Caco-2 (cell line): ENCODE measurements around the gene SEC14L5. TPM values are rescaled to one million over a fixed set of nuclear protein-coding genes. Genes with fewer than 3 reads are reported as not detected.

ENCODE experiments used
- BruUV-seq: library from RNA; stranded (reverse); fragments of 400-500 nt; replicated peaks from 2 replicates; lab custom pipeline; 2021; lab: Mats Ljungman, UMichigan
- CTCF ChIA-PET: fragments of 300-600 bp; sonication (Branson Sonifier 250); formaldehyde crosslinking; loops from one replicate; lab custom pipeline; 2022; ENCODE audit warnings: antibody characterized with exemption; lab: Charles Lee
- POLR2A ChIA-PET: fragments of 300-600 bp; sonication (Branson Sonifier 250); formaldehyde crosslinking; loops from one replicate; lab custom pipeline; 2022; ENCODE audit warnings: antibody characterized with exemption; lab: Charles Lee
- DNase-seq, 2 experiments: peaks; one replicate each; pipeline versions ENCODE4 v3.0.0 to v3.0.0-alpha.2; 2020 to 2022
- H3K27me3 ChIP-seq: replicated peaks from 2 replicates; pipeline ENCODE4 v1.6.0; 2011; ENCODE audit warnings: low read length; ENCODE audit not compliant: control insufficient read depth, insufficient read depth
- H3K36me3 ChIP-seq: 2 replicates; pipeline ENCODE4 v1.5.1; 2011; ENCODE audit warnings: low read length; ENCODE audit not compliant: control insufficient read depth, insufficient read depth
- H3K4me1 ChIP-seq: fragments of 250-450 bp; sonication (Bioruptor Pico); 2 replicates; pipeline ENCODE4 v1.5.1; 2020; ENCODE audit warnings: mild to moderate bottlenecking
- H3K4me3 ChIP-seq: 2 replicates; pipeline ENCODE4 v1.5.1; 2011; ENCODE audit warnings: low read depth, mild to moderate bottlenecking, control low read depth, low read length
- H3K9me3 ChIP-seq: fragments of 250-450 bp; sonication (Bioruptor Pico); 2 replicates; pipeline ENCODE4 v1.5.1; 2020; ENCODE audit warnings: mild to moderate bottlenecking, moderate library complexity
- H3K27ac Mint-ChIP-seq: one replicate; pipeline ENCODE4 v1.8.0; 2022; ENCODE audit warnings: mixed read lengths; ENCODE audit not compliant: unreplicated experiment
- H3K27me3 Mint-ChIP-seq: one replicate; pipeline ENCODE4 v1.8.0; 2022; ENCODE audit warnings: mixed read lengths; ENCODE audit not compliant: insufficient read depth, unreplicated experiment
- H3K36me3 Mint-ChIP-seq: one replicate; pipeline ENCODE4 v1.8.0; 2022; ENCODE audit warnings: mild to moderate bottlenecking, mixed read lengths; ENCODE audit not compliant: insufficient read depth, unreplicated experiment
- H3K4me1 Mint-ChIP-seq: one replicate; pipeline ENCODE4 v1.8.0; 2022; ENCODE audit warnings: low read depth, mixed read lengths; ENCODE audit not compliant: unreplicated experiment
- H3K4me3 Mint-ChIP-seq: one replicate; pipeline ENCODE4 v1.8.0; 2022; ENCODE audit warnings: mild to moderate bottlenecking, moderate library complexity, mixed read lengths; ENCODE audit not compliant: unreplicated experiment
- H3K9me3 Mint-ChIP-seq: one replicate; pipeline ENCODE4 v1.8.0; 2022; ENCODE audit warnings: mixed read lengths; ENCODE audit not compliant: unreplicated experiment
- CTCF ChIP-seq, 2 experiments: fragments of 200-600 bp in 1 of 2; IDR thresholded peaks; 1 replicate in 1 of 2; 2 replicates in 1 of 2; pipeline versions ENCODE4 v1.5.1 to v1.8.0; 2011 to 2022; ENCODE audit warnings: antibody characterized with exemption in 1 of 2, control low read depth in 1 of 2, inconsistent platforms in 1 of 2, low read depth in 1 of 2, low read length in 1 of 2, mild to moderate bottlenecking in 1 of 2, moderate library complexity in 1 of 2; ENCODE audit not compliant: insufficient read depth in 1 of 2, severe bottlenecking in 1 of 2, unreplicated experiment in 1 of 2
- intact Hi-C: fragments of 100-400 bp; cut with micrococcal nuclease; formaldehyde crosslinking; loops from one replicate; pipeline ENCODE4 v1.10.0; 2022; ENCODE audit not compliant: unreplicated experiment
- total RNA-seq: library from RNA; stranded (reverse); gene quantifications from 2 replicates; pipeline ENCODE4 v1.2.3, GENCODE V29; 2022

SEC14L5 gene
- total RNA-seq, 1 experiment from 2014 or later, result 0.14 TPM

DNA sequence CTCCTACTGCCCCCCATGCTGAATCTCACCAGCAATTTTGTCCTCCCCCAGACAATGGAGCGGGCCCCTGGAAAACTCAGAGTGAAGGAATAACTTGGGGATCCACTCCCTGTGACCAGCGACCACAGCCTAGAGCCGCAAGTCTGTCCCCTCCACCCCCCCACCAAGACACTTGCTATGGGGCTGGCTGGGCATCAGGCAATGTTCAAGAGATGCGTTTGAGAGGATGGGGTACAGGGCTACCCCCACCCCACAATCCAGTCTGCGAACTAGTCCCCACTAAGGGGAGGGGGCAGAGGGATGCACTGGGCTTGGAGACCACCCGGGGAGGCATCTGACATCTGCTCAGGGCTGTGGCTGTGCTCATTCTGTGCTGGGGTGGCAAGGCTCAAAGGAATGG, 23.5 kb upstream of the SEC14L5 start:
- no peaks in the 10 kb centered on the region for H3K27me3 ChIP-seq
- H3K9me3 ChIP-seq, result no peaks in the 10 kb centered on the region
- intact Hi-C loops, result no loop called here
- BruUV-seq, result no TSS peak
- no peak for DNase-seq
- Mint-ChIP-seq H3K36me3 (peaks cover 19% of the 10 kb centered on the region), H3K9me3 (no peaks in the 10 kb centered on the region), H3K27me3 (no peaks in the 10 kb centered on the region), H3K27ac (no peak overlapping the region), H3K4me3 (peak overlapping the region; percentile 88), H3K4me1 (no peaks in the 10 kb centered on the region)
- peaks cover 1% of the 10 kb centered on the region; the same call in 1 of the 2 replicates for H3K36me3 ChIP-seq
- no peak for TF ChIP-seq CTCF (IDR thresholded peaks at IDR 0.05; ENCODE audit: insufficient read depth in 1 of 2, low read depth in 1 of 2, low read length in 1 of 2, severe bottlenecking in 1 of 2, unreplicated experiment in 1 of 2)
- ChIA-PET POLR2A (no interaction called here), CTCF (no interaction called here)
- H3K4me1 ChIP-seq, result peaks cover 17% of the 10 kb centered on the region
- H3K4me3 ChIP-seq, result no peak overlapping the region

GRCh38 chr16:4935241-4935855, 22.8 kb upstream of the SEC14L5 start:
- H3K27ac Mint-ChIP-seq, result peak overlapping the region; percentile 63
- CTCF ChIA-PET, result interaction anchor here (0.7 to 2.3 kb wide), 5 partner anchors 10 to 155 kb away, joined by 3 to 12 read pairs (median 4); no protein-coding TSS in a partner anchor
- H3K27me3 Mint-ChIP-seq, result no peaks in the 10 kb centered on the region
- no peaks in the 10 kb centered on the region for H3K4me1 Mint-ChIP-seq
- peaks cover 12% of the 10 kb centered on the region for H3K36me3 Mint-ChIP-seq
- Histone ChIP-seq H3K36me3 (peaks cover 1% of the 10 kb centered on the region; the same call in 1 of the 2 replicates), H3K9me3 (no peaks in the 10 kb centered on the region), H3K4me3 (peak overlapping the region; percentile 77), H3K27me3 (no peaks in the 10 kb centered on the region), H3K4me1 (peaks cover 17% of the 10 kb centered on the region)
- no peak for DNase-seq
- TF ChIP-seq CTCF (IDR thresholded peaks at IDR 0.05; ENCODE audit: insufficient read depth in 1 of 2, low read depth in 1 of 2, low read length in 1 of 2, severe bottlenecking in 1 of 2, unreplicated experiment in 1 of 2), result no peak
- POLR2A ChIA-PET, result interaction anchor here (1.2 to 1.6 kb wide), 3 partner anchors 13 to 88 kb away, joined by 3 to 7 read pairs (median 5); partner anchors contain the start of genes GLYR1 and UBN1
- H3K9me3 Mint-ChIP-seq, result no peaks in the 10 kb centered on the region
- intact Hi-C loops, result loop anchor here (5.0 kb wide), 1 partner anchor 88 kb away; the partner anchor contains the start of genes GLYR1 and UBN1
- BruUV-seq, result no TSS peak
- H3K4me3 Mint-ChIP-seq, result peak overlapping the region; percentile 88

DNA sequence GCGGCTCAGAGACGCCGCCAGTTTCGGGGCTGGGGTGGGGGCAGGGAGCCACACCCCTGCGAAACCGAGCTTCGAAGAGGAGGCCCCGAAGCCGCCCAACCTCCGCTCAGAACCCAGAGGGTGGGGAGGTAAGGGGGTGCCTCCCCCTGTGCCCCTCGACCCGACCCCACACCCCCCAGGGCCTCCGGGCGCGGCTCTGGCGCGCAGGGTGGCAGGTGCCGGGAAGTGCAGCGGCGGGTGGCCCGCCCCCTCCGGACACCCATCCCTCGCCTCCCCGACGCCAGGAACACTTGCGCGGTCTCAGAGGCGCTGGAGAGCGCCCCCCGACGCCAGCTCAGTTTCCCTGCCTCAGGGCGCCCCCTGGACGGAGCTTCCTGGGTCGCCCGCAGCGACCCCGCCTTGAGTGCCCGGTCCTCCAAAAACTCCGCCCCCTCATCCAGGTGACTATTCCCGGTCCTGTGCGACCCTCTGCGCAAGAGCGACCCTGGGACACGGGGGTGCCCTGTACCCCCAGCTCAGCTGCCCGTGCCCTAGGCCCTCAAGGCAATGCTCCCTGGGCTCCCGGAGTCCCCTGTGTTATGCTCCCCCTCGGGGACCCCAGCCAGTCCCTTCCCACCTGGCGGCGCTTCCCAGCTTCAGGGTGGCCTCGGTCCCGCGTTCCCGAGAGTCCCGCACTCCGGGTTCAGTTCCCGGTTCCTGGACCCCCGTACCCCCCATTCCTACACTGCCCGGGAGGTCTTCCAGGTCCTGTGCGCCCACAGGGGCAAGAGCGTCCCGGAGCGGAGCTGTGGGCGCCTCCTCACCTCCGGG, 21.7 kb upstream of the SEC14L5 start:
- ChIA-PET POLR2A (interaction anchor here (0.6 to 1.9 kb wide), 7 partner anchors 8 to 89 kb away, joined by 3 to 11 read pairs (median 3); partner anchors contain the start of genes GLYR1 and UBN1), CTCF (interaction anchor here (0.7 to 2.3 kb wide), 9 partner anchors 9 to 1427 kb away, joined by 3 to 12 read pairs (median 4); partner anchors contain the start of gene SEC14L5)
- H3K27me3 ChIP-seq, result no peaks in the 10 kb centered on the region
- peak overlapping the region; percentile 88 for H3K4me3 Mint-ChIP-seq
- H3K4me1 Mint-ChIP-seq, result no peaks in the 10 kb centered on the region
- no peaks in the 10 kb centered on the region for H3K9me3 Mint-ChIP-seq
- H3K9me3 ChIP-seq, result no peaks in the 10 kb centered on the region
- TSS peak; percentile 39 for BruUV-seq
- peak overlapping the region; percentile 77 for H3K4me3 ChIP-seq
- peak; percentile 72 to 83 for DNase-seq
- peaks cover 1% of the 10 kb centered on the region; the same call in 1 of the 2 replicates for H3K36me3 ChIP-seq
- no peaks in the 10 kb centered on the region for H3K27me3 Mint-ChIP-seq
- H3K4me1 ChIP-seq, result peaks cover 17% of the 10 kb centered on the region
- peak overlapping the region; percentile 63 for H3K27ac Mint-ChIP-seq
- H3K36me3 Mint-ChIP-seq, result peaks cover 5% of the 10 kb centered on the region
- intact Hi-C loops, result loop anchor here (1.0 to 5.0 kb wide), 3 partner anchors 11 to 89 kb away; partner anchors contain the start of genes GLYR1 and UBN1
- TF ChIP-seq CTCF (IDR thresholded peaks at IDR 0.05; ENCODE audit: insufficient read depth in 1 of 2, low read depth in 1 of 2, low read length in 1 of 2, severe bottlenecking in 1 of 2, unreplicated experiment in 1 of 2), result peak; percentile 36 to 51
